ENCODE measurements around the gene RAMP2.

RAMP2 gene

GRCh38 chr17:42796066-42796758, 35.2 kb downstream of the RAMP2 start:
- no peak for DNase-seq

- DNase-seq, result no peak
These were observed 36.3 kb downstream of the RAMP2 start for GRCh38 chr17:42797067-42798007.

- DNase-seq, result no peak
These were observed 37.0 kb downstream of the RAMP2 start for GRCh38 chr17:42798011-42798382.

- peak; percentile 79 for DNase-seq
These were observed 37.7 kb downstream of the RAMP2 start, which contains the start of the genes CNTD1 and COA3 for GRCh38 chr17:42798383-42799380. Gene CNTD1 (plus strand): TSS chr17:42798861. CDS start chr17:42799068, 207 bp downstream. Gene COA3 (minus strand): TSS chr17:42798704. CDS start chr17:42798681, 23 bp downstream.

- DNase-seq, result no peak
These were observed 42.3 kb downstream of the RAMP2 start for GRCh38 chr17:42803074-42803883.

- DNase-seq, result no peak
These were observed 43.9 kb downstream of the RAMP2 start for GRCh38 chr17:42804918-42805367.

GRCh38 chr17:42806249-42806648, 45.2 kb downstream of the RAMP2 start:
- DNase-seq, result no peak

GRCh38 chr17:42809250-42809649, 48.2 kb downstream of the RAMP2 start:
- DNase-seq, result no peak

Measured in activated naive CD4-positive, alpha-beta T cell treated with Interleukin-2 at 50 U/mL for 16 hours (primary cell).